Sigmoid colon (tissue), 7 donors: ENCODE data around the gene PCDHA3. TPM values are rescaled to one million over a fixed set of nuclear protein-coding genes. Genes with fewer than 3 reads are reported as not detected.
"Not testable (repeated sequence)": the region's sequence is repeated elsewhere in the genome, so short reads cannot be mapped to it uniquely, and the experiment has no call there.

ENCODE experiments used
- DNase-seq: peaks from one replicate; pipeline ENCODE4 v3.0.0-alpha.2; 2019
- H3K27ac ChIP-seq, 4 donors: fragments of 200-600 bp; sonication (generic); one replicate each; pipeline ENCODE4 v1.5.1; 2016 to 2019; ENCODE audit warnings: mild to moderate bottlenecking in 1 of 4
- H3K27me3 ChIP-seq, 3 donors: fragments of 200-600 bp; sonication (generic); one replicate each; pipeline ENCODE4 v1.5.1; 2019; ENCODE audit warnings: mild to moderate bottlenecking in 1 of 3
- H3K36me3 ChIP-seq, 4 donors: fragments of 200-600 bp; sonication (generic); one replicate each; pipeline ENCODE4 v1.5.1; 2016 to 2019
- H3K4me1 ChIP-seq, 4 donors: fragments of 200-600 bp; sonication (generic); one replicate each; pipeline ENCODE4 v1.5.1; 2017 to 2019
- H3K4me3 ChIP-seq, 4 donors: fragments of 200-600 bp; sonication (generic); one replicate each; pipeline ENCODE4 v1.5.1; 2017 to 2019; ENCODE audit warnings: mild to moderate bottlenecking in 2 of 4, moderate library complexity in 1 of 4
- H3K9me3 ChIP-seq, 4 donors: fragments of 200-600 bp in 3 of 4; sonication (generic) in 3 of 4; one replicate each; pipeline versions ENCODE4 v1.5.1 to v1.6.1; 2013 to 2019
- EP300 ChIP-seq, 4 donors: sonication (generic); formaldehyde crosslinking; IDR thresholded peaks; one replicate each; pipeline ENCODE4 v1.6.1; 2017; ENCODE audit warnings: antibody characterized with exemption in 4 of 4
- POLR2A ChIP-seq, 2 donors: fragments of 450-650 bp; IDR thresholded peaks; one replicate each; pipeline ENCODE4 v1.6.1; 2016; ENCODE audit warnings: antibody characterized with exemption in 2 of 2, mild to moderate bottlenecking in 2 of 2, moderate library complexity in 2 of 2
- POLR2AphosphoS5 ChIP-seq, 4 donors: sonication (generic); formaldehyde crosslinking; IDR thresholded peaks; one replicate each; pipeline ENCODE4 v1.6.1; 2017; ENCODE audit warnings: antibody characterized with exemption in 4 of 4
- WGBS, 2 donors: extraction: QIAGEN DNeasy Blood & Tissue Kit; methylation state at CpG; one replicate each; pipeline ENCODE4 v1.1.7; 2013; 5-methylcytosine and 5-hydroxymethylcytosine counted together
- intact Hi-C: fragments of 100-400 bp; cut with DNase I; formaldehyde crosslinking; loops from one replicate; pipeline ENCODE4 v1.15.1; 2023
- polyA plus RNA-seq, 3 donors: library from polyadenylated mRNA; stranded (reverse); fragments of 200-250 nt; gene quantifications; one replicate each; pipeline ENCODE4 v1.2.3, GENCODE V29; 2013
- total RNA-seq, 4 donors: library from RNA; depleted of rRNA; stranded (reverse); fragments of >200 nt; gene quantifications; one replicate each; pipeline ENCODE4 v1.1.0, GENCODE V29; 2016
- TF ChIP-seq, protein P1 (sequence below), 4 experiments: fragments of 450-650 bp in 3 of 4; fragments of 200-600 bp in 1 of 4; IDR thresholded peaks; one replicate each; pipeline ENCODE4 v1.5.1; 2016 to 2019; ENCODE audit warnings: antibody characterized with exemption in 4 of 4, mild to moderate bottlenecking in 3 of 4, moderate library complexity in 2 of 4
- donor health status: healthy with polysubstance abuse.
- donor health status: Bipolar disorder and iron deficiency.
- donor health status: healthy.

The PCDHA3 gene
- total and polyA plus RNA-seq, 7 donors: 0.17 to 1.2 (median 1.1) TPM; not detected in 2

DNA sequence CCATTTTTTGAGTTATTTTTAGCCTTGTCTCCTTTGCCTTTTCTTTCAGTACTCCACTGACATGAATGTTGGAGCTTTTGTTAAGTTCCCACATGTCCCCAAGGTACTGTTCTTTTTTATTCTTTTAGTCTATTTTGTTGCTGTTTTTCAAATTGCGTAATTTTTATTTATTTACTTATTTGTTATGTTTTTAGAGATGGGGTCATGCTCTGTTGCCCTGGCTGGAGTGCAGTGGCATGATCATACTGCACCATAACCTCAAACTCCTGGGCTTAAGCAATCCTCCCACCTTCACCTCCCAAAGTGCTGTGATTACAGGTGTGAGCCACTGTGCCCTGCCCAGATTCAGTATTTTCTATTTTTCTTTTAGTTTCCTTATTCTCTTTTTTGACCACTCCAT is 20.3 kb upstream of the PCDHA3 start:
- Histone ChIP-seq H3K9me3 (peaks cover 0 to 27% (median 17%) of the 10 kb centered on the region in 4 donors), H3K27me3 (peaks cover 0 to 8% (median 0%) of the 10 kb centered on the region in 3 donors), H3K36me3 (no peaks in the 10 kb centered on the region), H3K27ac (no peak overlapping the region), H3K4me1 (no peaks in the 10 kb centered on the region), H3K4me3 (no peak overlapping the region)
- WGBS, 2 donors: 83 to 92% methylated on average over 1 of the region's 1 CpG
- intact Hi-C loops: no loop called here
- TF ChIP-seq EP300 (IDR thresholded peaks at IDR 0.05) (no peak), POLR2AphosphoS5 (IDR thresholded peaks at IDR 0.05) (no peak), POLR2A (IDR thresholded peaks at IDR 0.05) (no peak)
- TF ChIP-seq, protein P1, sequence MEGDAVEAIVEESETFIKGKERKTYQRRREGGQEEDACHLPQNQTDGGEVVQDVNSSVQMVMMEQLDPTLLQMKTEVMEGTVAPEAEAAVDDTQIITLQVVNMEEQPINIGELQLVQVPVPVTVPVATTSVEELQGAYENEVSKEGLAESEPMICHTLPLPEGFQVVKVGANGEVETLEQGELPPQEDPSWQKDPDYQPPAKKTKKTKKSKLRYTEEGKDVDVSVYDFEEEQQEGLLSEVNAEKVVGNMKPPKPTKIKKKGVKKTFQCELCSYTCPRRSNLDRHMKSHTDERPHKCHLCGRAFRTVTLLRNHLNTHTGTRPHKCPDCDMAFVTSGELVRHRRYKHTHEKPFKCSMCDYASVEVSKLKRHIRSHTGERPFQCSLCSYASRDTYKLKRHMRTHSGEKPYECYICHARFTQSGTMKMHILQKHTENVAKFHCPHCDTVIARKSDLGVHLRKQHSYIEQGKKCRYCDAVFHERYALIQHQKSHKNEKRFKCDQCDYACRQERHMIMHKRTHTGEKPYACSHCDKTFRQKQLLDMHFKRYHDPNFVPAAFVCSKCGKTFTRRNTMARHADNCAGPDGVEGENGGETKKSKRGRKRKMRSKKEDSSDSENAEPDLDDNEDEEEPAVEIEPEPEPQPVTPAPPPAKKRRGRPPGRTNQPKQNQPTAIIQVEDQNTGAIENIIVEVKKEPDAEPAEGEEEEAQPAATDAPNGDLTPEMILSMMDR (IDR thresholded peaks at IDR 0.05): no peak
- no peak for DNase-seq

DNA sequence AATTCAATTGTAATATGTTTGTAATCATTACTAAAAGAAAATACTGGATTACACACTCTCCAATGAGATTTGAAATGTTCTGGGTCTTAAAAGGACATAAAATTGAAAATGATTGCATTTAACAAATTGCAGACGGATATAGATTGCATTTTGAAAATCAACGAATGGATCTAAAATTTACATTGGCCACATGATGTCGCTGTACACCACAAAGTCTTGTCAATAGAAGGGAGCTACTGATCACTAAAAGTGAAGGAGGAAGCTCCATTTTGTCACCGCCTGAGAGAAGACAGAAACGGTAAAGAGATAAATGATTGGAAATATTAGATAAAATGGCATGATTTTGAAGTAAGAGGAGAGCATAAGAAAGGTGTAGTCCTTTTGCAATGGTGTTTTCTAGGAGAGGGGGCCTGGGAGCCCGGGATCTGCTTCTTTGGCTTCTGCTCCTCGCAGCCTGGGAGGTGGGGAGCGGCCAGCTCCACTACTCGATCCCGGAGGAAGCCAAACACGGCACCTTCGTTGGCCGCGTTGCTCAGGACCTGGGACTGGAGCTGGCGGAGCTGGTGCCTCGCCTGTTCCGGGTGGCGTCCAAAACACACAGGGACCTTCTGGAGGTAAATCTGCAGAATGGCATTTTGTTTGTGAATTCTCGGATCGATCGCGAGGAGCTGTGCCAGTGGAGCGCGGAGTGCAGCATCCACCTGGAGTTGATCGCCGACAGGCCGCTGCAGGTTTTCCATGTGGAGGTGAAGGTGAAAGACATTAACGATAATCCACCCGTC is 14.8 kb upstream of the PCDHA3 start, which contains the start of gene PCDHA1:
Gene PCDHA1, plus strand, starts transcription at position 236 of the 782 bp plus-strand sequence.
- TF ChIP-seq POLR2A (IDR thresholded peaks at IDR 0.05) (no peak), EP300 (IDR thresholded peaks at IDR 0.05) (no peak), POLR2AphosphoS5 (IDR thresholded peaks at IDR 0.05) (no peak)
- TF ChIP-seq, protein P1 (IDR thresholded peaks at IDR 0.05): no peak
- intact Hi-C loops: no loop called here
- Histone ChIP-seq H3K4me1 (no peaks in the 10 kb centered on the region), H3K4me3 (no peak within 1 kb of the TSS), H3K27ac (no peak within 1 kb of the TSS), H3K9me3 (peaks cover 11 to 44% (median 35%) of the 10 kb centered on the region in 4 donors), H3K27me3 (peaks cover 0 to 59% (median 14%) of the 10 kb centered on the region in 3 donors), H3K36me3 (no peaks in the 10 kb centered on the region)
- no peak for DNase-seq
- 28 to 48% methylated on average over 29 of the region's 29 CpGs for WGBS, 2 donors

DNA sequence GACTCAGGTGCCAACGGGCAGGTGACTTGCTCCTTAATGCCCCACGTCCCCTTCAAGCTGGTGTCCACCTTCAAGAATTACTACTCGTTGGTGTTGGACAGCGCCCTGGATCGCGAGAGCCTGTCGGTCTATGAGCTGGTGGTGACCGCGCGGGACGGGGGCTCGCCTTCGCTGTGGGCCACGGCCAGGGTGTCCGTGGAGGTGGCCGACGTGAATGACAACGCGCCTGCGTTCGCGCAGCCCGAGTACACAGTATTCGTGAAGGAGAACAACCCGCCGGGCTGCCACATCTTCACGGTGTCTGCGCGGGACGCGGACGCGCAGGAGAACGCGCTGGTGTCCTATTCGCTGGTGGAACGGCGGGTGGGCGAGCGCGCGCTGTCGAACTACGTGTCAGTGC is 13.4 kb upstream of the PCDHA3 start:
- DNase-seq, H3K4me1 ChIP-seq, H3K27ac ChIP-seq, H3K36me3 ChIP-seq, H3K4me3 ChIP-seq, intact Hi-C loops: not testable (repeated sequence)
- WGBS, 2 donors: 53 to 77% methylated on average over 44 of the region's 44 CpGs
- Histone ChIP-seq H3K9me3 (peaks cover 11 to 39% (median 31%) of the 10 kb centered on the region in 4 donors), H3K27me3 (peaks cover 0 to 59% (median 14%) of the 10 kb centered on the region in 3 donors)

DNA sequence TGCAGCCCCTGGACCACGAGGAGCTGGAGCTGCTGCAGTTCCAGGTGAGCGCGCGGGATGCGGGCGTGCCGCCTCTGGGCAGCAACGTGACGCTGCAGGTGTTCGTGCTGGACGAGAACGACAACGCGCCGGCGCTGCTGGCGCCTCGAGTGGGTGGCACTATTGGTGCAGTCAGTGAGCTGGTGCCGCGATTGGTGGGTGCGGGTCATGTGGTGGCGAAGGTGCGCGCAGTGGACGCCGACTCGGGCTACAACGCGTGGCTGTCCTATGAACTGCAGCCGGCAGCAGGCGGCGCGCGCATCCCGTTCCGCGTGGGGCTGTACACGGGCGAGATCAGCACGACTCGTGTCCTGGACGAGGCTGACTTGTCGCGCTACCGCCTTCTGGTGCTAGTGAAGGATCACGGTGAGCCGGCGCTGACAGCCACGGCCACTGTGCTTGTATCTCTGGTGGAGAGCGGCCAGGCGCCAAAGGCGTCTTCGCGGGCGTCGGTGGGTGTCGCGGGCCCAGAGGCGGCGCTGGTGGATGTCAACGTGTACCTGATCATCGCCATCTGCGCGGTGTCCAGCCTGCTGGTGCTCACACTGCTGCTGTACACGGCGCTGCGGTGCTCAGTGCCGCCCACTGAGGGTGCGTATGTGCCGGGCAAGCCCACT is 12.9 kb upstream of the PCDHA3 start:
- H3K4me3 ChIP-seq, DNase-seq, intact Hi-C loops, H3K4me1 ChIP-seq, H3K27ac ChIP-seq, H3K36me3 ChIP-seq: not testable (repeated sequence)
- Histone ChIP-seq H3K9me3 (peaks cover 11 to 43% (median 32%) of the 10 kb centered on the region in 4 donors), H3K27me3 (peaks cover 0 to 62% (median 14%) of the 10 kb centered on the region in 3 donors)
- 52 to 76% methylated on average over 70 of the region's 70 CpGs for WGBS, 2 donors

DNA sequence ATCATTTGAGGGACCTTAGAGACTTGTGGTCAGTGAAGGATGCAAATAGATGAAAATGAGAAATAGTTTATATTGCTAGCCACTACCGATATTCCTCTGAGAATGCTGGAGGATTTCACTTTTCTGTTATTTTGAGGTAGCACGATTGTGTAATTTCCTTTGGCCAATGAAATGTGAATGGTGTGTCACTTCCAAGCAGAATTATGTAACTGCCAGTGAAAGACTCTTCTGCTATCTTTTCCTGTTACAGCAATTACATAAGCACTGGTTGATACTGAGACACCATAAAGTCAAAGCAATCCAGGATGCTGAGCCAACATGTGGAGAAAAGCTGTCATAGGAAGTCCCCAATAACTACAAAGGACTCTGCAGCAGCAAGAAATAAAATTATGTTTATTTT is 9.8 kb upstream of the PCDHA3 start:
- peaks cover 0 to 80% (median 14%) of the 10 kb centered on the region in 3 donors for H3K27me3 ChIP-seq
- no peak overlapping the region for H3K27ac ChIP-seq
- DNase-seq: no peak
- TF ChIP-seq POLR2AphosphoS5 (IDR thresholded peaks at IDR 0.05): no peak
- TF ChIP-seq, protein P1 (IDR thresholded peaks at IDR 0.05): no peak
- no peak for TF ChIP-seq POLR2A (IDR thresholded peaks at IDR 0.05)
- TF ChIP-seq EP300 (IDR thresholded peaks at IDR 0.05): no peak
- no peaks in the 10 kb centered on the region for H3K4me1 ChIP-seq
- H3K4me3 ChIP-seq: no peak overlapping the region
- WGBS, 2 donors: 22 to 47% methylated on average over 2 of the region's 2 CpGs
- intact Hi-C loops: no loop called here
- H3K36me3 ChIP-seq: no peaks in the 10 kb centered on the region
- H3K9me3 ChIP-seq: peaks cover 11 to 49% (median 40%) of the 10 kb centered on the region in 4 donors
